ENCODE measurements around the gene ANKRD66. TPM values are rescaled to one million over a fixed set of nuclear protein-coding genes. Genes with fewer than 3 reads are reported as not detected.
"Not testable (repeated sequence)": the region's sequence is repeated elsewhere in the genome, so short reads cannot be mapped to it uniquely, and the experiment has no call there.

The ANKRD66 gene
- total and polyA plus RNA-seq, 3 experiments from 2014 or later = not detected

- H3K27ac ChIP-seq (ENCODE audit: low read depth, low read length); H3K27me3 Mint-ChIP-seq; H3K4me1 ChIP-seq (ENCODE audit: insufficient read depth, low read length); H3K9me3 ChIP-seq (ENCODE audit: low read length); H3K4me1 Mint-ChIP-seq; H3K36me3 Mint-ChIP-seq; H3K27ac Mint-ChIP-seq; POLR2A ChIA-PET; H3K4me3 ChIP-seq (ENCODE audit: low read length); H3K36me3 ChIP-seq (ENCODE audit: insufficient read depth, low read length); H3K27me3 ChIP-seq (ENCODE audit: insufficient read depth, low read length, poor library complexity, severe bottlenecking); H3K4me3 Mint-ChIP-seq; CTCF ChIA-PET; H3K9me3 Mint-ChIP-seq: not testable (repeated sequence)
- peak in 1 of 5 donors; percentile 49 for DNase-seq
Observed at GRCh38 chr6:46774736-46775135, 28.0 kb downstream of the ANKRD66 start.

GRCh38 chr6:46776070-46776712, 29.5 kb downstream of the ANKRD66 start:
- H3K36me3 Mint-ChIP-seq = no peaks in the 10 kb centered on the region
- H3K36me3 ChIP-seq (ENCODE audit: insufficient read depth, low read length) = no peaks in the 10 kb centered on the region
- H3K9me3 Mint-ChIP-seq = peaks cover 0 to 2% (median 0%) of the 10 kb centered on the region in 5 donors
- no peaks in the 10 kb centered on the region for H3K4me1 Mint-ChIP-seq
- ChIA-PET CTCF (interaction anchor here (1.7 kb wide), 1 partner anchor 9 kb away, joined by 3 read pairs; no protein-coding TSS in a partner anchor), POLR2A (no interaction called here)
- H3K27ac ChIP-seq (ENCODE audit: low read depth, low read length) = no peak overlapping the region
- H3K27me3 Mint-ChIP-seq = peaks cover 0 to under 1% of the 10 kb centered on the region in 2 donors
- H3K4me1 ChIP-seq (ENCODE audit: insufficient read depth, low read length) = no peaks in the 10 kb centered on the region
- no peaks in the 10 kb centered on the region for H3K9me3 ChIP-seq (ENCODE audit: low read length)
- no peak overlapping the region for H3K27ac Mint-ChIP-seq
- H3K4me3 ChIP-seq (ENCODE audit: low read length) = no peak overlapping the region
- no peak overlapping the region for H3K4me3 Mint-ChIP-seq
- DNase-seq = no peak
- no peaks in the 10 kb centered on the region for H3K27me3 ChIP-seq (ENCODE audit: insufficient read depth, low read length, poor library complexity, severe bottlenecking)

DNA sequence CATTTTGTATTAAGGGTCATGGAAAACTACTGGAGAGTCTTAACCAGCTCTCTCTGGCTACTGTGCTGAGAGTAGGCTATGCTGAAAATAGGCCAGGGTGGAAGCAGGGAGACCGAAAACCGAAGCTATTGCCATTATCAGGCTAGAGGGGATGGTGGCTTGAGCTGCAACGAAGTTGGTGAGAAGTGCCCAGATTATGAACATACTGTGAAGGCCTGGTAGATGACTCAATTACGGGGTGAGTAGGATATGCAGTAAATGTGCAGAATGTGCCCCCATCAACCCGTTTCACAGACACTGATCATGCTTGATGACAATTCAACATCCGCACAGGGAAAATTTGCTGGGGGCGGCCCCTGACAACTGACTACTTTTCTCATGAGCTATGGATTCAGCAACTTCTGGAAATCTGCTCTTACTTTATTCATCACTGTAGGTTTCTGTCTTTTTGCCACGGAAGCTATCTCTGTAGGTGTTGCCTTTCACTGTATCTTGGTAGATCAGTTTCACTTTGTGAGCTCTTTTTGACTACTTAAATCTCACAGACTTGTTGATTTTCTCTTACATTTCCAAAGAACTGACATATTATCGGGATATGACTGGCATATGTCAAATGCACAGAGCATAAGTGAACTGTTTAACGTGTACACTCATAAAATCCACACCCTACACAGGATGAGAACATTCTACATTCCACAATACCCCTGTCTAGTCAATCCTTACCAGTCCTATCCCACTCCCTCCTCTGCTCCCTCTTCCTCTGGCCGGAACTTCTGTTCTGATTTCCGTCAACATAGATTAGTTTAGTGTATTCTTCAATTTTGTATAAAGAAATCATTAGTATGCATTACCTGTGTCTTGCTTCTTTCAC, 31.0 kb downstream of the ANKRD66 start:
- ChIA-PET CTCF (interaction anchor here (1.7 kb wide), 1 partner anchor 11 kb away, joined by 3 read pairs; no protein-coding TSS in a partner anchor), POLR2A (no interaction called here)
- Histone ChIP-seq H3K4me1 (ENCODE audit: insufficient read depth, low read length) (no peaks in the 10 kb centered on the region), H3K4me3 (ENCODE audit: low read length) (no peak overlapping the region), H3K36me3 (ENCODE audit: insufficient read depth, low read length) (no peaks in the 10 kb centered on the region), H3K9me3 (ENCODE audit: low read length) (no peaks in the 10 kb centered on the region), H3K27ac (ENCODE audit: low read depth, low read length) (no peak overlapping the region), H3K27me3 (ENCODE audit: insufficient read depth, low read length, poor library complexity, severe bottlenecking) (no peaks in the 10 kb centered on the region)
- Mint-ChIP-seq H3K36me3 (no peaks in the 10 kb centered on the region), H3K27me3 (no peaks in the 10 kb centered on the region), H3K27ac (no peak overlapping the region), H3K4me1 (no peaks in the 10 kb centered on the region), H3K9me3 (peaks cover 0 to 2% (median 0%) of the 10 kb centered on the region in 5 donors), H3K4me3 (no peak overlapping the region)
- DNase-seq = no peak

DNA sequence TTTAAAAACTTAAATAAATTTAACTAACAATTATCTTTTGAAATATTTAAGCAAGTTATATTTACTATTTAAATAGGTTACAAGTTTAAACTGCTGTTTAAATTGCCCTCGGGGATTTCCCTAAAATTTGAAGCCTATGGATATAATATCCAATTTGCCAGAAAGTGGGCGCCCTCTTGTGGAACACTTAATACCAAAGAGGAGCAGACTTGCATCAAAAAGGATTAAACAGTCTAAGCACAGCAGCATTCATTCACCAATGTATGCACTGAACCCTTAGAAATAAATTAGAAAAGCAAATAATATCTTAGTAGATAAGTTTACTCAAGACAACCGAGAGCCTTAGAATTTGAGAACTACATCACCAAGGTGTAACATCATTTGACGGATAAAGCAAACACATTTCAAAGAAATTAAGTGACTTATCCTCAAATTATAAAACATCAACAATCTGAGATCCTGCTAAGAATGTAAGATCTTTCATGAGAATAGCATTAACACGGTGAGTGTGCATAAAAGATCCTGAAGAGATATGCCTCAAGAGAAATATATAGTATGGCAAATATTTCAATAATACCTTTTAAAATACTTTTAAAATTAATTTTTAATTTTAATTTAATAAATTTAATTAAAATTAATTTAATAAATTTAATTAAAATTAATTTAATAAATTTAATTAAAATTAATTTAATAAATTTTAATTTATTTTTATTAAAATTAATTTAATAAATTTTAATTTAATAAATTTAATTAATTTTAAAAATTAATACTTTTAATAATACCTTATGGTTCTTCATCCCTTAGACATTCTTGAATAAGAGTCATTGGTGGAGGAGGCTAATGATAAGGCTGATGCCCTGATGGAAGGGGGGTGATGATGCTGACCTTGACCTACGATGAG, 35.0 kb downstream of the ANKRD66 start:
- H3K9me3 ChIP-seq (ENCODE audit: low read length) = no peaks in the 10 kb centered on the region
- no peaks in the 10 kb centered on the region for H3K27me3 ChIP-seq (ENCODE audit: insufficient read depth, low read length, poor library complexity, severe bottlenecking)
- Mint-ChIP-seq H3K4me1 (no peaks in the 10 kb centered on the region), H3K36me3 (no peaks in the 10 kb centered on the region), H3K9me3 (no peaks in the 10 kb centered on the region), H3K4me3 (no peak overlapping the region), H3K27me3 (peaks cover 0 to 9% of the 10 kb centered on the region in 2 donors), H3K27ac (no peak overlapping the region)
- ChIA-PET POLR2A (no interaction called here), CTCF (no interaction called here)
- H3K27ac ChIP-seq (ENCODE audit: low read depth, low read length) = no peak overlapping the region
- no peak for DNase-seq
- H3K4me1 ChIP-seq (ENCODE audit: insufficient read depth, low read length) = no peaks in the 10 kb centered on the region
- no peak overlapping the region for H3K4me3 ChIP-seq (ENCODE audit: low read length)
- no peaks in the 10 kb centered on the region for H3K36me3 ChIP-seq (ENCODE audit: insufficient read depth, low read length)

DNA sequence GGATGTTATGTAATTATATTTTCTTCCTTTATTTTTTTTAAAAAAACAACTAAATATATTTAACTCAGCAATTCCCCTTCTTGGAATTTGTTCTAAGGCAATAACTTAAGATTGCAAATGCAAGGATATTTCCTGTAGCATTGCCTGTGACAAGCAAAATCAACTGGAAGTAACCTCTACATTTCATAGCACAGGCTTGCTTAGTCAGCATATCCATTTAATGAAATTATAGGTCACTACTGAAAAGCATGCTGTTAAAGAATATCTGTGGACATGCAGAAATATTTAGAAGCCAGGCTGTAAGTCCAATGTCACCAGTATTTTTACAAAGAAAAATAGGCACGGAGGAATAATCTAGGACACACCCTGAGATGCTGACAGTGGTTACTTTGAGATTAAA, 37.8 kb downstream of the ANKRD66 start:
- H3K4me1 Mint-ChIP-seq = no peaks in the 10 kb centered on the region
- Histone ChIP-seq H3K9me3 (ENCODE audit: low read length) (no peaks in the 10 kb centered on the region), H3K36me3 (ENCODE audit: insufficient read depth, low read length) (no peaks in the 10 kb centered on the region), H3K27ac (ENCODE audit: low read depth, low read length) (no peak overlapping the region), H3K4me1 (ENCODE audit: insufficient read depth, low read length) (no peaks in the 10 kb centered on the region), H3K27me3 (ENCODE audit: insufficient read depth, low read length, poor library complexity, severe bottlenecking) (no peaks in the 10 kb centered on the region), H3K4me3 (ENCODE audit: low read length) (no peak overlapping the region)
- POLR2A ChIA-PET = no interaction called here
- no peak overlapping the region for H3K4me3 Mint-ChIP-seq
- CTCF ChIA-PET = no interaction called here
- H3K36me3 Mint-ChIP-seq = no peaks in the 10 kb centered on the region
- DNase-seq = no peak
- H3K27ac Mint-ChIP-seq = no peak overlapping the region
- H3K27me3 Mint-ChIP-seq = peaks cover 0 to 13% of the 10 kb centered on the region in 2 donors
- H3K9me3 Mint-ChIP-seq = no peaks in the 10 kb centered on the region

GRCh38 chr6:46787871-46788540, 41.3 kb downstream of the ANKRD66 start:
- H3K9me3 ChIP-seq (ENCODE audit: low read length) = no peaks in the 10 kb centered on the region
- peaks cover 0 to 13% of the 10 kb centered on the region in 2 donors for H3K27me3 Mint-ChIP-seq
- ChIA-PET POLR2A (no interaction called here), CTCF (no interaction called here)
- H3K4me1 Mint-ChIP-seq = no peaks in the 10 kb centered on the region
- no peaks in the 10 kb centered on the region for H3K9me3 Mint-ChIP-seq
- H3K4me1 ChIP-seq (ENCODE audit: insufficient read depth, low read length) = no peaks in the 10 kb centered on the region
- H3K36me3 Mint-ChIP-seq = no peaks in the 10 kb centered on the region
- H3K4me3 Mint-ChIP-seq = no peak overlapping the region
- H3K27ac Mint-ChIP-seq = no peak overlapping the region
- no peak for DNase-seq
- H3K4me3 ChIP-seq (ENCODE audit: low read length) = no peak overlapping the region
- no peaks in the 10 kb centered on the region for H3K36me3 ChIP-seq (ENCODE audit: insufficient read depth, low read length)
- no peak overlapping the region for H3K27ac ChIP-seq (ENCODE audit: low read depth, low read length)
- no peaks in the 10 kb centered on the region for H3K27me3 ChIP-seq (ENCODE audit: insufficient read depth, low read length, poor library complexity, severe bottlenecking)

- no peaks in the 10 kb centered on the region for H3K4me1 ChIP-seq (ENCODE audit: insufficient read depth, low read length)
- no peak overlapping the region for H3K4me3 Mint-ChIP-seq
- H3K36me3 ChIP-seq (ENCODE audit: insufficient read depth, low read length) = no peaks in the 10 kb centered on the region
- no peaks in the 10 kb centered on the region for H3K36me3 Mint-ChIP-seq
- H3K27ac ChIP-seq (ENCODE audit: low read depth, low read length) = no peak overlapping the region
- CTCF ChIA-PET = no interaction called here
- H3K27me3 Mint-ChIP-seq = peaks cover 0 to 13% of the 10 kb centered on the region in 2 donors
- no peak overlapping the region for H3K4me3 ChIP-seq (ENCODE audit: low read length)
- no peaks in the 10 kb centered on the region for H3K9me3 ChIP-seq (ENCODE audit: low read length)
- H3K4me1 Mint-ChIP-seq = no peaks in the 10 kb centered on the region
- no peaks in the 10 kb centered on the region for H3K9me3 Mint-ChIP-seq
- POLR2A ChIA-PET = no interaction called here
- no peaks in the 10 kb centered on the region for H3K27me3 ChIP-seq (ENCODE audit: insufficient read depth, low read length, poor library complexity, severe bottlenecking)
- DNase-seq = no peak
- H3K27ac Mint-ChIP-seq = no peak overlapping the region
Observed at GRCh38 chr6:46788791-46789190, 42.1 kb downstream of the ANKRD66 start.
